Mesendoderm (in vitro differentiated cells): ENCODE data around the gene MS4A13.
A peak's percentile ranks its signal among the peaks of the same experiment; 100 is the strongest.

Experiments
- DNase-seq: peaks from one replicate; pipeline ENCODE4 v3.0.0; 2013
- H2AK5ac ChIP-seq: 2 replicates; pipeline ENCODE4 v1.6.1; 2013; ENCODE audit warnings: low read length, inconsistent platforms
- H2BK120ac ChIP-seq: 2 replicates; pipeline ENCODE4 v1.6.1; 2013; ENCODE audit warnings: low read depth, mild to moderate bottlenecking, low read length, moderate library complexity, mixed read lengths
- H2BK15ac ChIP-seq: replicated peaks from 2 replicates; pipeline ENCODE4 v1.6.1; 2013; ENCODE audit warnings: low read depth, mild to moderate bottlenecking, moderate library complexity
- H2BK5ac ChIP-seq: 2 replicates; pipeline ENCODE4 v1.6.1; 2013; ENCODE audit warnings: low read length, inconsistent platforms
- H3K18ac ChIP-seq: 2 replicates; pipeline ENCODE4 v1.6.1; 2013; ENCODE audit warnings: mild to moderate bottlenecking, low read length, mixed read lengths
- H3K23ac ChIP-seq: one replicate; pipeline ENCODE4 v1.6.1; 2013; ENCODE audit warnings: low read length
- H3K27ac ChIP-seq: 2 replicates; pipeline ENCODE4 v1.5.1; 2013; ENCODE audit warnings: low read depth, mild to moderate bottlenecking, inconsistent platforms, low read length, moderate library complexity
- H3K27me3 ChIP-seq: 2 replicates; pipeline ENCODE4 v1.6.1; 2013; ENCODE audit warnings: low read length, control low read depth, mild to moderate bottlenecking, inconsistent platforms; ENCODE audit not compliant: insufficient read depth, poor library complexity
- H3K36me3 ChIP-seq: 2 replicates; pipeline ENCODE4 v1.6.1; 2013; ENCODE audit warnings: low read length, inconsistent platforms; ENCODE audit not compliant: control insufficient read depth, insufficient read depth
- H3K4ac ChIP-seq: one replicate; pipeline ENCODE4 v1.6.1; 2013; ENCODE audit warnings: low read depth, mild to moderate bottlenecking, low read length, moderate library complexity
- H3K4me1 ChIP-seq: 2 replicates; pipeline ENCODE4 v1.6.1; 2013; ENCODE audit warnings: low read depth, low read length, inconsistent platforms; ENCODE audit not compliant: control insufficient read depth
- H3K4me2 ChIP-seq: 2 replicates; pipeline ENCODE4 v1.6.1; 2013; ENCODE audit warnings: low read length
- H3K4me3 ChIP-seq: 2 replicates; pipeline ENCODE4 v1.5.1; 2013; ENCODE audit warnings: mild to moderate bottlenecking, low read length
- H3K56ac ChIP-seq: one replicate; pipeline ENCODE4 v1.6.1; 2013; ENCODE audit warnings: low read length
- H3K79me1 ChIP-seq: 2 replicates; pipeline ENCODE4 v1.6.1; 2013; ENCODE audit warnings: low read length, inconsistent platforms
- H3K79me2 ChIP-seq: 2 replicates; pipeline ENCODE4 v1.6.1; 2013; ENCODE audit warnings: mild to moderate bottlenecking, low read length; ENCODE audit not compliant: control insufficient read depth, insufficient read depth
- H3K9ac ChIP-seq: 2 replicates; pipeline ENCODE4 v1.6.1; 2013; ENCODE audit warnings: low read length, inconsistent platforms
- H4K5ac ChIP-seq: one replicate; pipeline ENCODE4 v1.6.1; 2013; ENCODE audit warnings: low read length
- H4K8ac ChIP-seq: one replicate; pipeline ENCODE4 v1.6.1; 2013; ENCODE audit warnings: low read depth, mild to moderate bottlenecking, control low read depth, low read length, moderate library complexity
- WGBS: extraction: QIAGEN DNeasy Blood & Tissue Kit; methylation state at CpG from one replicate; pipeline ENCODE4 v1.1.7; 2013; ENCODE audit warnings: low lambda C conversion rate, missing lambda C conversion rate; ENCODE audit not compliant: insufficient coverage; ENCODE audit errors: extremely low coverage; 5-methylcytosine and 5-hydroxymethylcytosine counted together

MS4A13 gene

GRCh38 chr11:60512651-60513225, 2.5 kb upstream of the MS4A13 start:
- Histone ChIP-seq H3K4me2 (no peak overlapping the region), H2BK5ac (no peak overlapping the region), H3K4me3 (no peak overlapping the region), H3K79me1 (no peaks in the 10 kb centered on the region), H3K4me1 (no peaks in the 10 kb centered on the region), H3K4ac (no peak overlapping the region), H3K18ac (no peak overlapping the region), H3K36me3 (no peaks in the 10 kb centered on the region), H3K23ac (no peak overlapping the region), H3K79me2 (no peaks in the 10 kb centered on the region), H4K8ac (no peak overlapping the region), H3K56ac (no peak overlapping the region), H3K27me3 (no peaks in the 10 kb centered on the region), H3K27ac (no peak overlapping the region), H2BK15ac (no peak overlapping the region), H4K5ac (no peak overlapping the region), H2BK120ac (no peak overlapping the region), H3K9ac (no peak overlapping the region), H2AK5ac (no peak overlapping the region)
- no peak for DNase-seq
- WGBS, result no CpG with 5 or more reads among the region's 3 CpGs

- Histone ChIP-seq H3K27ac (no peak overlapping the region), H3K23ac (no peak overlapping the region), H4K8ac (no peak overlapping the region), H3K79me1 (no peaks in the 10 kb centered on the region), H3K4me2 (no peak overlapping the region), H4K5ac (no peak overlapping the region), H3K79me2 (no peaks in the 10 kb centered on the region), H3K4me1 (no peaks in the 10 kb centered on the region), H3K27me3 (no peaks in the 10 kb centered on the region), H2BK15ac (no peak overlapping the region), H3K4me3 (no peak overlapping the region), H3K36me3 (no peaks in the 10 kb centered on the region), H3K9ac (no peak overlapping the region), H3K56ac (no peak overlapping the region), H3K18ac (no peak overlapping the region), H2BK5ac (no peak overlapping the region), H2AK5ac (no peak overlapping the region), H2BK120ac (no peak overlapping the region), H3K4ac (no peak overlapping the region)
- WGBS, result no CpG with 5 or more reads among the region's 2 CpGs
- no peak for DNase-seq
These were observed 1.4 kb upstream of the MS4A13 start for GRCh38 chr11:60513496-60514460.

GRCh38 chr11:60528465-60528864, 13.3 kb downstream of the MS4A13 start:
- Histone ChIP-seq H2AK5ac (no peak overlapping the region), H3K79me2 (no peaks in the 10 kb centered on the region), H4K5ac (no peak overlapping the region), H3K4me1 (no peaks in the 10 kb centered on the region), H3K4me3 (no peak overlapping the region), H3K23ac (no peak overlapping the region), H3K4me2 (no peak overlapping the region), H3K18ac (no peak overlapping the region), H3K9ac (no peak overlapping the region), H2BK5ac (no peak overlapping the region), H2BK120ac (no peak overlapping the region), H3K27ac (no peak overlapping the region), H2BK15ac (no peak overlapping the region), H3K4ac (no peak overlapping the region), H3K79me1 (no peaks in the 10 kb centered on the region), H4K8ac (no peak overlapping the region), H3K56ac (no peak overlapping the region), H3K36me3 (no peaks in the 10 kb centered on the region), H3K27me3 (no peaks in the 10 kb centered on the region)
- DNase-seq, result no peak
- no CpG with 5 or more reads among the region's 1 CpG for WGBS

GRCh38 chr11:60528934-60529333, 13.7 kb downstream of the MS4A13 start:
- Histone ChIP-seq H2BK5ac (no peak overlapping the region), H2BK15ac (no peak overlapping the region), H3K4me2 (no peak overlapping the region), H2AK5ac (no peak overlapping the region), H4K8ac (no peak overlapping the region), H3K27ac (no peak overlapping the region), H3K4me1 (no peaks in the 10 kb centered on the region), H3K4me3 (no peak overlapping the region), H3K18ac (no peak overlapping the region), H4K5ac (no peak overlapping the region), H2BK120ac (no peak overlapping the region), H3K79me1 (no peaks in the 10 kb centered on the region), H3K56ac (no peak overlapping the region), H3K27me3 (no peaks in the 10 kb centered on the region), H3K4ac (no peak overlapping the region), H3K23ac (no peak overlapping the region), H3K36me3 (no peaks in the 10 kb centered on the region), H3K79me2 (no peaks in the 10 kb centered on the region), H3K9ac (no peak overlapping the region)
- WGBS, result no CpG with 5 or more reads among the region's 1 CpG
- peak; percentile 23 for DNase-seq

DNA sequence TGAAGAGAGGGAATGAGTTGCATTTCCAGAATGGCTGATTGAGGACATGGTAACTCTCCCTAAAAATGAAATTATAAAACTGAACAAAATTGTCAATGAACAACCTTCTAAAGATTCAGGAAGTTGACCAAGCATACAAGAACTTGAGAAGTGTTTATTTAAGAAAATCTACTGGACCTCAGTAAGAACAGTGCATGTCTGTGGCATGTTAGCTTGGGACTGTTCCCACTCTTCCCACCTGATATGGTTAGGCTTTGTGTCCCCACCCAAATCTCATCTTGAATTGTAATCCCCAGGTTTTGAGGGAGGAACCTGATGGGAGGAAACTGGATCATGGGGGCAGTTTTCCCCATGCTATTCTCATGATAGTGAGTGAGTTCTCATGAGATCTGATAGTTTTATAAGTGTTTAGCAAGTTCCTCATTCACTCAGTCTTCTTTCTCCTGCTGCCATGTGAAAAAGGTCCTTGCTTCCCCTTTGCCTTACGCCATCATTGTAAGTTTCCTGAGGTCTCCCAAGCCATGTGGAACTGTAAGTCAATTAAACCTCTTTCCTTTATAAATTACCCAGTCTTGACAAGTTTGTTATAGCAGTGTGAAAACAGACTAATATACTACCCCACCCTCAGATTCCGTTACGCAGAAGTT, 15.4 kb downstream of the MS4A13 start:
- WGBS, result no CpG with 5 or more reads among the region's 3 CpGs
- no peak overlapping the region for H4K5ac ChIP-seq
- H4K8ac ChIP-seq, result no peak overlapping the region
- H3K4ac ChIP-seq, result no peak overlapping the region
- no peak overlapping the region for H2BK15ac ChIP-seq
- no peak overlapping the region for H2BK120ac ChIP-seq
- H3K9ac ChIP-seq, result no peak overlapping the region
- no peak overlapping the region for H2AK5ac ChIP-seq
- no peak overlapping the region for H3K4me3 ChIP-seq
- H3K4me2 ChIP-seq, result no peak overlapping the region
- no peak overlapping the region for H3K56ac ChIP-seq
- H3K27me3 ChIP-seq, result no peaks in the 10 kb centered on the region
- H3K18ac ChIP-seq, result no peak overlapping the region
- H3K4me1 ChIP-seq, result no peaks in the 10 kb centered on the region
- no peak overlapping the region for H2BK5ac ChIP-seq
- no peak overlapping the region for H3K23ac ChIP-seq
- H3K36me3 ChIP-seq, result no peaks in the 10 kb centered on the region
- DNase-seq, result no peak
- no peaks in the 10 kb centered on the region for H3K79me2 ChIP-seq
- no peaks in the 10 kb centered on the region for H3K79me1 ChIP-seq
- no peak overlapping the region for H3K27ac ChIP-seq
